HK-2 (cell line): ENCODE results near the gene PNKD.

ENCODE experiments used
- DNase-seq: peaks from one replicate; pipeline ENCODE4 v3.0.0-alpha.2; 2018; ENCODE audit not compliant: unreplicated experiment

The PNKD gene

GRCh38 chr2:218343591-218343990, 73.3 kb downstream of the PNKD start:
- DNase-seq = peak; percentile 24

- peak; percentile 58 for DNase-seq
These were observed 73.9 kb downstream of the PNKD start for GRCh38 chr2:218344090-218344754.

GRCh38 chr2:218344755-218345417, 74.6 kb downstream of the PNKD start:
- DNase-seq = no peak

- DNase-seq = no peak
These were observed 75.3 kb downstream of the PNKD start for GRCh38 chr2:218345491-218346236.

GRCh38 chr2:218347172-218347571, 76.9 kb downstream of the PNKD start:
- no peak for DNase-seq

- no peak for DNase-seq
These were observed 83.7 kb downstream of the PNKD start for GRCh38 chr2:218354045-218354444.

- peak; percentile 26 for DNase-seq
These were observed 84.6 kb downstream of the PNKD start for GRCh38 chr2:218354850-218355443.

- DNase-seq = no peak
These were observed 87.2 kb downstream of the PNKD start for GRCh38 chr2:218357236-218358177.

GRCh38 chr2:218360453-218360852, 90.1 kb downstream of the PNKD start:
- no peak for DNase-seq

- DNase-seq = no peak
These were observed 92.3 kb downstream of the PNKD start for GRCh38 chr2:218362606-218363005.

- DNase-seq = no peak
These were observed 93.4 kb downstream of the PNKD start for GRCh38 chr2:218363736-218364135.

GRCh38 chr2:218364196-218364595, 93.9 kb downstream of the PNKD start:
- DNase-seq = no peak

- no peak for DNase-seq
These were observed 96.5 kb downstream of the PNKD start for GRCh38 chr2:218366621-218367414.

GRCh38 chr2:218367415-218368149, 97.3 kb downstream of the PNKD start:
- peak; percentile 57 for DNase-seq

GRCh38 chr2:218368150-218368528, 97.8 kb downstream of the PNKD start:
- no peak for DNase-seq

- no peak for DNase-seq
These were observed 98.4 kb downstream of the PNKD start for GRCh38 chr2:218368621-218369153.

GRCh38 chr2:218369330-218369729, 99.0 kb downstream of the PNKD start:
- no peak for DNase-seq

GRCh38 chr2:218370410-218371063, 100.2 kb downstream of the PNKD start:
- no peak for DNase-seq

- no peak for DNase-seq
These were observed 101.6 kb downstream of the PNKD start for GRCh38 chr2:218371983-218372350.
